H9 (cell line): ENCODE measurements around the gene SLC4A7. TPM values are rescaled to one million over a fixed set of nuclear protein-coding genes. Genes with fewer than 3 reads are reported as not detected.

Experiments
- DNase-seq: peaks from one replicate; pipeline ENCODE4 v3.0.0-alpha.2; 2017
- H2AFZ ChIP-seq: one replicate; pipeline ENCODE4 v1.6.1; 2013; ENCODE audit warnings: mild to moderate bottlenecking, low read length, control low read depth, moderate library complexity
- H2AK5ac ChIP-seq: 2 replicates; pipeline ENCODE4 v1.6.1; 2013; ENCODE audit warnings: low read length, control low read depth, mixed read lengths; ENCODE audit not compliant: insufficient read length
- H2BK120ac ChIP-seq: one replicate; pipeline ENCODE4 v1.6.1; 2013; ENCODE audit warnings: low read depth, mild to moderate bottlenecking, low read length, control low read depth, inconsistent platforms; ENCODE audit not compliant: poor library complexity, severe bottlenecking
- H2BK12ac ChIP-seq: 2 replicates; pipeline ENCODE4 v1.6.1; 2013; ENCODE audit warnings: low read length, control low read depth, mixed read lengths, low read depth; ENCODE audit not compliant: insufficient read length
- H2BK15ac ChIP-seq: 2 replicates; pipeline ENCODE4 v1.6.1; 2013; ENCODE audit warnings: low read depth, low read length, control low read depth
- H2BK20ac ChIP-seq: one replicate; pipeline ENCODE4 v1.6.1; 2013; ENCODE audit warnings: low read depth, mild to moderate bottlenecking, low read length, control low read depth, inconsistent platforms; ENCODE audit not compliant: poor library complexity, severe bottlenecking
- H2BK5ac ChIP-seq: 2 replicates; pipeline ENCODE4 v1.6.1; 2013; ENCODE audit warnings: low read length, control low read depth, mixed read lengths; ENCODE audit not compliant: insufficient read length
- H3K14ac ChIP-seq: 2 replicates; pipeline ENCODE4 v1.6.1; 2013; ENCODE audit warnings: low read length, control low read depth; ENCODE audit not compliant: insufficient read depth
- H3K18ac ChIP-seq: 2 replicates; pipeline ENCODE4 v1.6.1; 2013; ENCODE audit warnings: low read depth, mild to moderate bottlenecking, mixed read lengths, low read length, control low read depth; ENCODE audit not compliant: insufficient read length
- H3K23ac ChIP-seq: 2 replicates; pipeline ENCODE4 v1.6.1; 2013; ENCODE audit warnings: low read length, control low read depth, mixed read lengths, low read depth; ENCODE audit not compliant: insufficient read length
- H3K23me2 ChIP-seq: 2 replicates; pipeline ENCODE4 v1.6.1; 2013; ENCODE audit warnings: low read depth, mild to moderate bottlenecking, mixed read lengths, low read length, control low read depth; ENCODE audit not compliant: insufficient read length, poor library complexity, severe bottlenecking
- H3K27ac ChIP-seq: 2 replicates; pipeline ENCODE4 v1.5.1; 2013; ENCODE audit warnings: low read length, control low read depth, mixed read lengths, low read depth; ENCODE audit not compliant: insufficient read length
- H3K27me3 ChIP-seq: 2 replicates; pipeline ENCODE4 v1.6.1; 2013; ENCODE audit warnings: low read length, control low read depth, inconsistent platforms; ENCODE audit not compliant: insufficient read depth
- H3K4ac ChIP-seq: 2 replicates; pipeline ENCODE4 v1.6.1; 2013; ENCODE audit warnings: low read depth, mild to moderate bottlenecking, control low read depth, inconsistent platforms, low read length, moderate library complexity
- H3K4me1 ChIP-seq: 2 replicates; pipeline ENCODE4 v1.6.1; 2013; ENCODE audit warnings: low read length, control low read depth, inconsistent platforms; ENCODE audit not compliant: insufficient read depth
- H3K4me2 ChIP-seq: 2 replicates; pipeline ENCODE4 v1.6.1; 2013; ENCODE audit warnings: low read length, control low read depth, mixed read lengths; ENCODE audit not compliant: insufficient read length, insufficient read depth
- H3K56ac ChIP-seq: 2 replicates; pipeline ENCODE4 v1.6.1; 2013; ENCODE audit warnings: low read depth, mild to moderate bottlenecking, mixed read lengths, low read length, control low read depth; ENCODE audit not compliant: insufficient read length
- H3K79me1 ChIP-seq: 2 replicates; pipeline ENCODE4 v1.6.1; 2013; ENCODE audit warnings: low read depth, mild to moderate bottlenecking, moderate library complexity, low read length, control low read depth, inconsistent platforms; ENCODE audit not compliant: insufficient read depth, poor library complexity, severe bottlenecking
- H3K79me2 ChIP-seq: 2 replicates; pipeline ENCODE4 v1.6.1; 2013; ENCODE audit warnings: low read length, control low read depth, inconsistent platforms; ENCODE audit not compliant: insufficient read depth
- H3K9ac ChIP-seq: 2 replicates; pipeline ENCODE4 v1.6.1; 2013; ENCODE audit warnings: low read length, control low read depth, mixed read lengths; ENCODE audit not compliant: insufficient read length; ENCODE audit errors: extremely low read depth
- H3K9me3 ChIP-seq: one replicate; pipeline ENCODE4 v1.6.1; 2013; ENCODE audit warnings: low read depth, low read length, inconsistent platforms; ENCODE audit not compliant: control insufficient read depth
- H3T11ph ChIP-seq: one replicate; pipeline ENCODE4 v1.6.1; 2013; ENCODE audit warnings: mild to moderate bottlenecking, low read length, control low read depth, inconsistent platforms
- H4K20me1 ChIP-seq: one replicate; pipeline ENCODE4 v1.6.1; 2013; ENCODE audit not compliant: control insufficient read depth, insufficient read length, insufficient read depth
- H4K5ac ChIP-seq: 2 replicates; pipeline ENCODE4 v1.6.1; 2013; ENCODE audit warnings: low read depth, mild to moderate bottlenecking, mixed read lengths, low read length, control low read depth; ENCODE audit not compliant: insufficient read length
- H4K8ac ChIP-seq: replicated peaks from 2 replicates; pipeline ENCODE4 v1.6.1; 2013; ENCODE audit warnings: low read length, control low read depth, mixed read lengths, low read depth; ENCODE audit not compliant: insufficient read length
- H4K91ac ChIP-seq: 2 replicates; pipeline ENCODE4 v1.6.1; 2013; ENCODE audit warnings: low read depth, mild to moderate bottlenecking, moderate library complexity, mixed read lengths, low read length, control low read depth; ENCODE audit not compliant: insufficient read length
- H3K27ac Mint-ChIP-seq, 3 experiments: 2 replicates in 2 of 3; 3 replicates in 1 of 3; pipeline ENCODE4 v1.8.0; 2020 to 2021; ENCODE audit warnings: mixed read lengths in 3 of 3, mild to moderate bottlenecking in 1 of 3, moderate library complexity in 1 of 3
- H3K27me3 Mint-ChIP-seq: 2 replicates; pipeline ENCODE4 v1.8.0; 2021; ENCODE audit warnings: low read depth, mild to moderate bottlenecking, moderate library complexity, mixed read lengths
- H3K36me3 Mint-ChIP-seq, 3 experiments: 2 replicates in 2 of 3; 3 replicates in 1 of 3; pipeline ENCODE4 v1.8.0; 2020 to 2021; ENCODE audit warnings: low read depth in 3 of 3, mixed read lengths in 3 of 3; ENCODE audit not compliant: insufficient read depth in 1 of 3
- H3K4me1 Mint-ChIP-seq, 2 experiments: 2 replicates each; pipeline ENCODE4 v1.8.0; 2020; ENCODE audit warnings: mixed read lengths in 2 of 2
- H3K4me3 Mint-ChIP-seq, 2 experiments: 2 replicates in 1 of 2; 3 replicates in 1 of 2; pipeline ENCODE4 v1.8.0; 2020 to 2021; ENCODE audit warnings: mild to moderate bottlenecking in 2 of 2, mixed read lengths in 2 of 2, moderate library complexity in 1 of 2
- H3K9me3 Mint-ChIP-seq, 2 experiments: 2 replicates in 1 of 2; 3 replicates in 1 of 2; pipeline ENCODE4 v1.8.0; 2020; ENCODE audit warnings: mild to moderate bottlenecking in 2 of 2, mixed read lengths in 2 of 2, moderate library complexity in 1 of 2
- CTCF ChIP-seq: fragments of 200-600 bp; sonication (generic); conservative IDR thresholded peaks from 3 replicates; pipeline ENCODE4 v1.8.0; 2021; ENCODE audit warnings: antibody characterized with exemption, mild to moderate bottlenecking
- WGBS: extraction: QIAGEN DNeasy Blood & Tissue Kit; methylation state at CpG from one replicate; pipeline ENCODE4 v1.1.7; 2013; ENCODE audit warnings: missing lambda C conversion rate, low lambda C conversion rate, mixed read lengths; ENCODE audit not compliant: insufficient read length; ENCODE audit errors: extremely low coverage; 5-methylcytosine and 5-hydroxymethylcytosine counted together
- total RNA-seq: library from RNA; stranded (reverse); gene quantifications from 2 replicates; pipeline ENCODE4 v1.2.1, GENCODE V29; 2021

SLC4A7 gene
- total RNA-seq, 1 experiment from 2014 or later: 46.1 TPM

- Histone ChIP-seq H2BK5ac (no peak overlapping the region), H2BK20ac (no peak overlapping the region), H3T11ph (no peak overlapping the region), H3K79me2 (no peaks in the 10 kb centered on the region), H2BK12ac (no peak overlapping the region), H3K4me1 (no peaks in the 10 kb centered on the region; the same call in 1 of the 2 replicates), H2AFZ (no peak overlapping the region), H3K56ac (no peak overlapping the region), H4K5ac (no peak overlapping the region), H3K18ac (no peak overlapping the region), H4K91ac (no peak overlapping the region), H3K4ac (no peak overlapping the region), H3K9ac (no peak overlapping the region), H3K4me2 (no peak overlapping the region), H3K9me3 (no peaks in the 10 kb centered on the region), H2BK120ac (no peak overlapping the region), H2AK5ac (no peak overlapping the region), H3K27ac (no peak overlapping the region), H4K20me1 (no peaks in the 10 kb centered on the region), H3K14ac (no peak overlapping the region), H3K23me2 (peaks cover 5% of the 10 kb centered on the region), H3K27me3 (no peaks in the 10 kb centered on the region), H2BK15ac (no peak overlapping the region), H4K8ac (no peak overlapping the region), H3K79me1 (no peaks in the 10 kb centered on the region), H3K23ac (no peak overlapping the region)
- WGBS: no CpG with 5 or more reads among the region's 1 CpG
- no peak for TF ChIP-seq CTCF
- Mint-ChIP-seq H3K27me3 (peaks cover 16% of the 10 kb centered on the region), H3K4me3 (no peak overlapping the region), H3K4me1 (peaks cover 11 to 13% of the 10 kb centered on the region in 2 experiments), H3K36me3 (no peaks in the 10 kb centered on the region), H3K9me3 (no peaks in the 10 kb centered on the region), H3K27ac (no peak overlapping the region)
- no peak for DNase-seq
These were observed 118.1 kb downstream of the SLC4A7 start for GRCh38 chr3:27366062-27366591.
